Mammary epithelial cell (primary cell): Measurements from ENCODE around the gene ROBO1.

Experiments
- CTCF ChIP-seq, 2 donors: IDR thresholded peaks in 1 of 2; conservative IDR thresholded peaks in 1 of 2; 2 replicates each; pipeline ENCODE4 v1.5.1; 2011 to 2012; ENCODE audit warnings: inconsistent platforms in 2 of 2, low read length in 2 of 2, mild to moderate bottlenecking in 2 of 2, control low read depth in 1 of 2, low read depth in 1 of 2; ENCODE audit not compliant: insufficient read depth in 1 of 2; ENCODE audit errors: extremely low read depth in 1 of 2
- EZH2 ChIP-seq: IDR thresholded peaks from 2 replicates; pipeline ENCODE4 v1.6.1; 2012; ENCODE audit warnings: low read length, inconsistent platforms, borderline replicate concordance

GRCh38 chr3:78606756-78607155 lies 1161.0 kb downstream of the ROBO1 start:
- TF ChIP-seq CTCF (conservative IDR thresholded peaks at IDR 0.05 in 1 of 2, IDR thresholded peaks at IDR 0.05 in 1 of 2; ENCODE audit: extremely low read depth in 1 of 2, insufficient read depth in 1 of 2, low read depth in 1 of 2, low read length in 2 of 2) = no peak
- TF ChIP-seq EZH2 = no peak
